ENCODE data around the gene ZNF440.
"Not testable (repeated sequence)": the region's sequence is repeated elsewhere in the genome, so short reads cannot be mapped to it uniquely, and the experiment has no call there.

The ZNF440 gene

GRCh38 chr19:11828957-11829876, 15.1 kb downstream of the ZNF440 start:
- not testable (repeated sequence) for DNase-seq (ENCODE audit: low spot score)

DNA sequence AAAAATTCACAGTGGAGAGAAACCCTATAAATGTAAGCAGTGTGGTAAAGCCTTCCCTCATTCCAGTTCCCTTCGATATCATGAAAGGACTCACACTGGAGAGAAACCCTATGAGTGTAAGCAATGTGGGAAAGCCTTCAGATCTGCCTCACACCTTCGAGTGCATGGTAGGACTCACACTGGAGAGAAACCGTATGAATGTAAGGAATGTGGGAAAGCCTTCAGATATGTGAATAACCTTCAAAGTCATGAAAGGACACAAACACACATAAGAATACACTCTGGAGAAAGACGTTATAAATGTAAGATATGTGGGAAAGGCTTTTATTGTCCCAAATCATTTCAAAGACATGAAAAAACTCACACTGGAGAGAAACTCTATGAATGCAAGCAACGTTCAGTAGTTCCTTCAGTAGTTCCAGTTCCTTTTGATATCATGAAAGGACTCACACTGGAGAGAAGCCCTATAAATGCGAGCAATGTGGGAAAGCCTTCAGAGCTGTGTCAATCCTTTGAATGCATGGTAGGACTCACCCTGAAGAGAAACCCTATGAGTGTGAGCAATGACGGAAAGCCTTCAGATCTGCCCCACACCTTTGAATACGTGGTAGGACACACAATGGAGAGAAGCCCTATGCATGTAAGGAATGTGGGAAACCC, 18.3 kb downstream of the ZNF440 start:
- no peak for DNase-seq (ENCODE audit: low spot score)

- DNase-seq (ENCODE audit: low spot score) = no peak
These were observed 19.5 kb downstream of the ZNF440 start for GRCh38 chr19:11833541-11833940.

DNA sequence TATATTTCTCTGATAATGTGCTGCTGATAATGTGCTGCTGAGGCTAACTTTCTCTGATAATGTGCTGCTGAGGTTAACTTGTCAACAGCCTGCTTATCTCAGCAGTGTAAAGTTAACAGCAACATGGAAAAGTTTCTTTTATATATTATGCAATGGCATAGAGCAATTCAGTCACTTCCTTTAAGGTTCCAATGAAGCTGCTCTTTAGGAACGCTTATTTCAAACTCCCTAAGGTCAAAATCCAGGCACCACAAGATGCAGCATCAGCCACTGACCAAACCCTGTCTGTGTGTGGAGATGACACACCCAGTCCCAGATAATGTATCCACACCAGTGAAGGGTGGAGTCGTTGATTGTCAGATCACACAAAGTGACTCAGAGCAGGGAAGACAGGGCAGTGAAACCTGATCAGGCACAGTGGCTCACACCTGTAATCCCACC, 21.6 kb downstream of the ZNF440 start:
- DNase-seq (ENCODE audit: low spot score) = not testable (repeated sequence)

DNA sequence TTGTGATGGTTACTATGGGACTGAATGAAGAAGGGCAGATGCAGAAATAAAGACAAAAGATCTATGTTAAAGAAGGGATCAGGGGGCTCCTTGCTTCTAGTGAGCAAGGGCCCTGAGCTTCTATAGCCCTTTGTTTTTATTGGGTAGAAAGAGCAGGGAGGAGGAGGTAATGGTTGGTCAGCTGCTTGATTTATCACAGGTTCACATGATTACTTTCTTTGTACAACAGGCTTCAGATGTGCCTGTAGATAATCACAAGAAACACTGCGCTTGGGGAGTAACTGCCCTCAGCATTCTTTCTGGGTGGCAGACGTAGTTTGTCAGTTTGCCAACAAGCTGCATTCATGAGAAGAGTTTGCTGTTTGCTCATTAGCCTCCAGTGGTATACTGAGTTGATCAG, 29.6 kb downstream of the ZNF440 start:
- no peak for DNase-seq (ENCODE audit: low spot score)

DNA sequence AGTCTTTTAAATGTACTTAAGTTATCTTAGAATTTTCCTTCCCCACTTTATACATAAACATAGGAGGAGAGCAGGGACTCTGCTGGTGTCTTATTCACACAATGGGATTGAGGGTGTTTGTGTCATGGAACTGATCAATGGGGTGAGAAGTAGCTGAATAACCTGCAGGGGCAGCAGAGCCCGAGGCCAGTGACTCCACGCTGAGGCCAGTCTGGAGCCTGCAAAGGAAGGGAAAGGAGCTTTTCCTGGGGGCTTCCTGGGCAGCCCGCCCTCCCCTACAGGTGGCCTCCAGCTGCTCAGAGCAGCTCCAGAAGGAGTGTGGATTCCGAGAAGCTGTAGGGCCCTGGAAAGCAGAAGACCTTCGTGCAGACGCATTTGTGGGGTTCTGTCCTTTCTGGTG, 33.5 kb downstream of the ZNF440 start:
- DNase-seq (ENCODE audit: low spot score) = not testable (repeated sequence)

GRCh38 chr19:11848200-11848593, 34.1 kb downstream of the ZNF440 start:
- DNase-seq (ENCODE audit: low spot score) = no peak

DNA sequence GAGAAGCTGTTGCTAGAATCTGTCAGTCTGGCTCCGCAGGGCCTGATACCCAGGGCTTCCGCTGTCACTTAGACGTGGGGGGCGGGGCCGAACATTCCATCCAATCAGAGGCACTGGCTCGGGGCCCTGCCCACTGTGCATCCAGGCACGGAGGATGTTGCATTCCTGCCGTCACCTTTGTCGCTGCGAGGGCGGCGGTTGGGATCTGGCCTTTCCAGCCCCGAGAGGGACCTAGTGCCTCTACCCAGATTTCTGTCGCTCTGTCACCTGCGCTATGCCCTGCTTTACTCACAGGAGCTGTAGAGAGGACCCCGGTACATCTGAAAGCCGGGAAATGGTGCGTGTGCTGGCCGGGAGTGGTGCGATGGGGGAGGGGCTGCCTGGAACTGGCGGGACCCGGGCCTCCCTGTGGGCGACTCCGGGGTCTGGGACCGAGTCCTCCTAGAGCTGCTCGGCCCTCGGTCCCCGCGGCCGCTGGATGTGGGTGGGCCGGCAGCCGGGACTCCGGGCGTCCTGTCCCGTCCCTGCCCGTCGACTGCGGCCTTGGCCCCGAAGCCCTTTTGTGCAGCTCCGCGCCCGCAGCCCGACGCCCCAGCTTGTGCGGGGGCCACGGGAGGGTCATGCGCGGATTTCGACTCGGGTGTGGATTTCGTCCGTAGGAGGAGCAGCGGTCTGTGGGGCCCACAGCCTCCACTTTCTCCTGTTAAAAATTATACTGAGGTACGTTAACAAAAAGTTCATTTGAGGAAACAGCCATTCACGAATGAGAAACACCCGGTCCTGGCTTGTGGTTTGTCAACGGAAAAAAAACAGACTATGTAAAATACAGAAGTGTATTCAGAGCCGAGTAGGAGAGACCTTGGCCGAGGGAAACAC, 34.8 kb downstream of the ZNF440 start, which contains the start of gene ZNF439:
Gene ZNF439 (plus strand): TSS at position 133 of the 876 bp plus-strand sequence. CDS start 142 bp downstream, at position 275.
- peak; percentile 88 for DNase-seq (ENCODE audit: low spot score)

- not testable (repeated sequence) for DNase-seq (ENCODE audit: low spot score)
These were observed 36.2 kb downstream of the ZNF440 start for GRCh38 chr19:11850289-11850688.

GRCh38 chr19:11853358-11853757, 39.3 kb downstream of the ZNF440 start:
- DNase-seq (ENCODE audit: low spot score) = no peak

GRCh38 chr19:11856596-11857250, 42.6 kb downstream of the ZNF440 start:
- no peak for DNase-seq (ENCODE audit: low spot score)

DNA sequence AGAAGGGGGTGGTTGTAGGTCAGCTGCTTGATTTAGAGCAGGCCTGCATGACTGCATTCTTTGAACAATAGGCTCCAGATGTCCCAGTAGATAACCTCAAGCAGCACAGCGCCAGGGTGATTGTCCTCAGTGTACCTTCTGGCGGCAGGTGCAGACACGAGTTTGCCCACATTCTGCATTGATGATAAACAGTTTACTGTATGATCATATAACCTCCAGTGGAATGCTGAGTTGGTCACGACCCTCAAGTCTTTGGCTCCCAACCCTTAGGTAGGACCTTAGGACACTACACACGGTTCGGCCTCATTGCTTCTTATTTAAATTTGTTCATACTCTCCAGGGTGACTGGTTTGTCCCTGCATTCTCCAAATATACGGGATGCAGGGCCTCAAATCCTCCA, 46.6 kb downstream of the ZNF440 start:
- DNase-seq (ENCODE audit: low spot score) = no peak

GRCh38 chr19:11861301-11861700, 47.2 kb downstream of the ZNF440 start:
- DNase-seq (ENCODE audit: low spot score) = no peak

- DNase-seq (ENCODE audit: low spot score) = not testable (repeated sequence)
These were observed 53.7 kb downstream of the ZNF440 start for GRCh38 chr19:11867766-11868165.

GRCh38 chr19:11868188-11868587, 54.1 kb downstream of the ZNF440 start:
- DNase-seq (ENCODE audit: low spot score) = no peak

GRCh38 chr19:11872624-11873023, 58.6 kb downstream of the ZNF440 start:
- no peak for DNase-seq (ENCODE audit: low spot score)

DNA sequence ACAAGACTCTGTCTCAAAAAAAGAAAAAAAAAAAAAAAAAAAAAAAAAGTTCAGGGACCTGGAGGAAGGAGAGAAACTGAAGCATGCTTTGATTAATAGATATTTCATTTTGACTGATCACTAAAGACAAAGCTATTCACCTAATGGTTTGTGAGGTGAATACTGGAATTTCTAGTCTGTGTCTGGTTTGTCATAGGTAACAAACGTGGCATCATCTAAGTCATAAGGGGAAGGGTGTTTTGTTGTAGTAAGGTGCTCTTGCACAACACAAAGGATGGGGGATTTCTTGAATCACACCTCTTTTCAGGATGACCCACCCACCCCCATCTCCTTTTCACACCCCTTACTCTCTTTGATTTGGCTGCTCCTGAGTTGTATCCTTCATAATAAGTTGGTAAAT, 59.7 kb downstream of the ZNF440 start:
- no peak for DNase-seq (ENCODE audit: low spot score)

GRCh38 chr19:11879687-11880266, 65.7 kb downstream of the ZNF440 start:
- DNase-seq (ENCODE audit: low spot score) = not testable (repeated sequence)

DNA sequence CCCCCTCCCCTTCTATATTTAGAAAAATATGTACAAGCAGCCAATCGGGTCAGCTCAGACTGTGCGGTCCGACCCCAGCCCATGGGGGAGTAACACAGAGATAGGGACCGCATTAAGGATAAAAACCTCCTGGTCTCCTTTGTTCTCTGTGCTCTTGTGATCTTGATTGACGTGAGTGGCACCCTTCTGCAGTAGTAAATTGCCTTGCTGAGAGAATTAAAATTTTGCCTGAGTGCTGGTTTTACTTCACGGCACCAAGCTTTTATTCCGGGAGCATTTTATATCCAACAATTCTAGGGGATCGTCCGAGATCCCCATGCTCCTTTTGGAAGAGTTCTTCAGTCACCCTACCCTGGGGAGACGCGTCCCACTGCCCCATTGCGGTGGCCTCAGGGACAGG, 66.5 kb downstream of the ZNF440 start:
- DNase-seq (ENCODE audit: low spot score) = no peak

DNA sequence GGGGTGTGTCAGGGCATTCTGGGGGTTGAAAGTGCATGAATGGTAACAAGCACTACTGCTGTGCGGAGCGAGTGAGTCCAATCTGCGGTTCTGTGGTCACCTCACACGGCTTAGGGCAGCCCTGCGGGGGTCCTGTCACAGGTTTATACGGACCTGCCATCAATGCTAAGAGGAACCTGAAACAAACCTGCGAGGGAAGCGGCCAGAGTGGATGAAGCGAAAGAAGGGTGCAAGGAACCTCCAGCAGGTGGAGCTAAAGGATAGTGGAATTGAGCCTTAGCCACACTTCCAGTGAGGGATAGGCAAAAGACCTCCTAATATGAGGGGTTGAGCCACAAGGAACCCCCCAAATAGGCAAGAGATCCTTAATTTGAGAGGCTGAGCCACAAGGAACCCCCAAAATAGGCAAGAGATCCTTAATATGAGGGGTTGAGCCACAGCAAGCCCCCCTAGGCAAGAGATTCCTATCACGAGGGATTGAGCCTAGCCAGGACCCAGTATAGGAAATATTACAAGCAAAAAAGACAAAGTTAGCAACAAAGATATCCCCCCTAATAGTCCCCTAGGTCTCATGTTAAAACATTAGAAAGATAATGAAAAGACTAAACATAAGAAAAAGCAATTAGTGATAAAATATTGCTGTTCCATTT, 67.2 kb downstream of the ZNF440 start:
- DNase-seq (ENCODE audit: low spot score) = peak; percentile 59

DNA sequence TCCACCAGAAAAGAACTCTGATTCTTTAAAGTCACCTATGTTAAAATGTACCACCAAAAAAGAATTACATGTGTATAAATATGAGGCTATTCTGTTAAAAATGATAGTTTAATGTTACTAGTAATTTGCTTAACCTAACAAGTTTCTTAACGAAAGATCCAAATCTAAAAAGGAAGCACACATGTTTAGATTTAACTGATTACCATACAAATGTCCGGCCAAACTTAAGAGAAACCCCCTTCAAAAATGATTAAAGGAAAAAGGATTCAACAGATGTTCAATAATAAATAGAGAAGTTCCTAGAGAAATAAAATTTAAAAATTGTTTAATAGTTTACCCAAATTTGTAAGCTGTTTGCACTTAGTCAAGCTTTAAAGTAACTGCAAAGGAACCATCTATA, 68.5 kb downstream of the ZNF440 start:
- DNase-seq (ENCODE audit: low spot score) = no peak

All from kidney tubule cell (primary cell).